HG03575 (cell line): ENCODE data around the gene CSHL1.

ENCODE experiments used
- ATAC-seq: cut with Tn5 transposase; IDR thresholded peaks from one replicate; pipeline ENCODE4 v1.9.1; 2021; ENCODE audit not compliant: unreplicated experiment, insufficient number of reproducible peaks, low FRiP score; ENCODE audit errors: extremely low read depth

The CSHL1 gene

DNA sequence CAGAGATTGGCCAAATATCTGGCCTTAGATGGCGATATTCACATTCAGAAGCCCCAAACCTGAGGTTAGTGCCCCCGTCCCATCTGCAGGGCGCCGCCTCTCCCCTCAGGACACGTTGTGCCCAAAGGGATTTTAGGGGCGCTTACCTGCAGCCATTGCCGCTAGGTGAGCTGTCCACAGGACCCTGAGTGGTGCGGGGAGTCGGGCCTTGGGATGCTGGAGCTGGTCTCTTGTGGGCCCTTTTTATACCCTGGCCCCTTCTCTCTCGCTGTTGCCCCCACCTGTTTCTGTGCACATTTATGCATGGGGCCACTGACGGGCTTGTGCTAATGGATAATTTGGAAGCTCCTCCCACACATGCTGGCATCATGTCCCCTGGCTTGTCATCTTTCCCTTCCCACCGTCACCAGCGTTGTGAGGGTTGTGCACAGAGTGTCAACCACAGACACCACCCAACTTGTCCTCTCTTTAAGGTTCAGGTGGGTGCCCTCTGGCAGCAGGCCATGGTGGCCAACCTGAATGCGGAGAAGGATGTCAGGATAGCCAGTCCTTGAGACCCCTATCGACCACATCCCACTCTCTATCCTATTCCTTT lies at the start of gene CSHL1:
Gene CSHL1 (minus strand): TSS at position 218 of the 595 bp plus-strand sequence. CDS start 62 bp downstream, at position 156.
- no peak for ATAC-seq

DNA sequence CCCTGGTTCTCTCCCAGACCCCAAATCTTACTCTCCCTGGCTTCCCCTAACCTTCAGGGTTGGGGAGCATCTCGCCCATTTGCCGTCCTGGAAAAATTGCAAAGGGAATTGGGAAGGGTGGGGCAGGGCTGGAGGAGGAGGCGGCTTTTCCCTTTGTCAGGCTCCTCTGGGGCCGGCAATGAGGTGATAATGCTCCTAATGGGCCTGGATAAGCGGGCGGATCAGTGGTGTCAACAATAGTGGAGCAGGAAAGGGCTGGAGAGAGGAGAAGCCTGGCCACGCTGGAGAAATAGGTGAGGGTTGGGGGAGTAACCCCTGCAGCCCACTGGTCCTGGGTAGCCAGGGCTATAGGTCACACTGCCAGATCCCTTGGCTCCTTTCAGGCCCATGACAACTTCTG lies 49.4 kb upstream of the CSHL1 start:
- ATAC-seq: no peak

DNA sequence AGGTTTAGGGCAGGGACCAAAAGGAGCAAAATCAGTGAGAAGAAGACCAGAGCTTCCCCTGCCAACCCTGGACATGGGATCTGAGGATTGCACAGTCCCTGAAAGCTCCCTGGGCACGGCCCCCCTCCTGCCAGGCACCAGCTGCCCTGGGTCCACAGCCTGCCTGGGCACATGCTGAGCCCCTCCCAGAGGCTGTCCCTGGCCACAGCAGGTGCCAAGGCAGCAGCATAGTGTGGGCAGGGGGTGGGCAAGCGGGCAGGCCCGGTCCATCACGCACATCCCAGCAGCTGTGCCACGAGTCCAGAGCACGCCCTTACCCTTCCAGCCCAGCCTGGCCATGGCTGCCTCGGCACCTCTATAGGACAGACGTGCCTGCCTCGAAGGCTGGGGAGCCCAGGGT lies 48.9 kb upstream of the CSHL1 start:
- no peak for ATAC-seq

DNA sequence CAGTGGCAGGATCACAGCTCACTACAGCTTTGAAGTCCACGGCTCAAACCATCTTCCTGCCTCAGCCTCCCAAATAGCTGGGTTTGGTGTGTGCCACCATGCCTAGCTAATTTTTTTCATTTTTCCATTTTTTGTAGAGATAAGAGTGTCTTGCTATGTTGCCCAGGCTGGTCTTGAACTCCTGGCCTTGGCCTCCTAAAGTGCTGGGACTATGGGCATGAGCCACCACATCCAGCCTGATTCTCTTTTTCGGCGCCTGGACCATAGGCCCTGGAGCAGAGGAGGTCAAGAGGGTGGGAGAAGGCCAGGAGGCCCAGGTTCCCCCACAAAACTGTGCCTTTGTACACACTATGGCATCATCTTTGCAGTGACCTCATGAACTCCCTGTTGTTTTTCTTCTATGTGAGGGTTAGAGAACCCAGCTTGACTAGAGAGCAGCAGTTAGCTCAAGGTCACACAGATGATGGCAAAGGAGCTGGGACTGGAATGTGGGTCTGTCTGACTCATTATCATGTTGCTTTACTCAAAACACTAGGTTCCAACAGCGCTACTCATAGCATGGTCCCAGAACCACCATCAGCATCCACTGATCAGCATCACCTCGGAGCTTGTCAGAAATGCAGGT lies 45.4 kb upstream of the CSHL1 start:
- no peak for ATAC-seq

DNA sequence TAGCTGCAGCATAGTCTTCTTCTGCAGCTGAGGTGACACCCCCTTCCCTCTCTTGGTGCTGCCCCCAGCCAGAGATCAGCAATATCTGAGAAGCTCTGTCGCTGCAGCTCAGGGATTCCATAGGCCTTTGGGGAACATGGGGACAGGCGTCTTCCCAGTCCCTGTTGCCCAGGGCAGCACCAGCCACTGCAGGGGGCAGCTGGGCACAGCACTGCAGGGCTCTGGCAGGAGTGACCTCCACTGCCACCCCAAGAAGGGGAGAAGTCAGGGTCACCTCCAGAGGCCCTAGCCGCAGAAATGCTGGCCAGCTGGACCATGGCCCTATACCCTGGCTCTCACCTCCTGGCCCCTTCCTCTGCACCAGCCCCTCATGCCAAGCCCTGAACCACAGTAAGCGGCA lies 44.7 kb upstream of the CSHL1 start:
- ATAC-seq: no peak

DNA sequence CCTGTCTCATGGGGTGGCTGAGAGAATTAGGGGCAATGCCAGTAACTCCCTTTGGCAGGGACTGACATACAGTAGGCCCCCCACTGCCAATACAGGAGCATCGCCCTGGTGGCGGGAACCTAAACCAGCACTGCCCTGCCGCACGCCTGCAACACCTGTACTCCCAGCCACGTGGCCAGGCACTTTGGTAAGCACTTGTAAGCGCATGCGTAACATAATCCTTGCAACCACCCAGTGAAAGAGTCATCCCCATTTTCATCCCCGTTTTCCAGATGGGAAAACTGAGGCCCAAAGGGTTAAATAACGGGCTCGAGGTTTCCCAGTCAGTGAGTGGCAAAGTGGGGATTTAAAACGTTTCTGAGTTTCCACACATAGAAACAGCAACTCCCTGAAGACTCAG lies 44.2 kb upstream of the CSHL1 start:
- ATAC-seq: no peak

DNA sequence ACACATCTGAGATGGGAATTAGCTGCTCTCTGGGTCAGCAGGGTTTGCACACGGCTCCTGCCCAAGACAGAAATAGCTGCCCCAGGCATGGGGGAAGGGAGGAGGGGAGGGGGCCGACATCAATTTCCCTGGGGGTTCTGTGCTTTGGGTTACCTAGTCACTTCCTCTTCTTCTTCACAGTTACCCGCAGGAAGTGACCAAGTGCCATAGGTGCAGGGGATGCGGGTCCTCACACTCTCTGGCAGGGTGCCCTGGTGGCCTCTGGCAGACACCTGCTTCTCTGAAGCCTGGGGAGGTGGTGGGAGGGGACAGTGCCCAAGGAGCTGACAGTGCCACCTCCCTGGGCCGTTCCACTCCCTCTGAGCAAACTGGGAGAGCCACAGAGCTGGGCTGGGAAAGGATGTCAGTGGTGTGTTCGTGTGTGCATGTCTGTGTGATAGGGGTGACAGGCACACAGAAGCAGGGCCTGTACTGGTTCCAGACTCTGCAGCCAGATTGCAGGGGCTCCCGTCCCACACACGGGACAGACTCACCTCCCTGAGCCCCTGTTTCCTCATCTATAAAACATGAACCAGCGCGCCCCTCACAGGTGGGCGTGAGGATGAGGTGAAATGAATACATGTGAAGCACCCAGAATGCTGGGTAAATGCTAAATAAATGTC lies 43.5 kb upstream of the CSHL1 start:
- no peak for ATAC-seq

DNA sequence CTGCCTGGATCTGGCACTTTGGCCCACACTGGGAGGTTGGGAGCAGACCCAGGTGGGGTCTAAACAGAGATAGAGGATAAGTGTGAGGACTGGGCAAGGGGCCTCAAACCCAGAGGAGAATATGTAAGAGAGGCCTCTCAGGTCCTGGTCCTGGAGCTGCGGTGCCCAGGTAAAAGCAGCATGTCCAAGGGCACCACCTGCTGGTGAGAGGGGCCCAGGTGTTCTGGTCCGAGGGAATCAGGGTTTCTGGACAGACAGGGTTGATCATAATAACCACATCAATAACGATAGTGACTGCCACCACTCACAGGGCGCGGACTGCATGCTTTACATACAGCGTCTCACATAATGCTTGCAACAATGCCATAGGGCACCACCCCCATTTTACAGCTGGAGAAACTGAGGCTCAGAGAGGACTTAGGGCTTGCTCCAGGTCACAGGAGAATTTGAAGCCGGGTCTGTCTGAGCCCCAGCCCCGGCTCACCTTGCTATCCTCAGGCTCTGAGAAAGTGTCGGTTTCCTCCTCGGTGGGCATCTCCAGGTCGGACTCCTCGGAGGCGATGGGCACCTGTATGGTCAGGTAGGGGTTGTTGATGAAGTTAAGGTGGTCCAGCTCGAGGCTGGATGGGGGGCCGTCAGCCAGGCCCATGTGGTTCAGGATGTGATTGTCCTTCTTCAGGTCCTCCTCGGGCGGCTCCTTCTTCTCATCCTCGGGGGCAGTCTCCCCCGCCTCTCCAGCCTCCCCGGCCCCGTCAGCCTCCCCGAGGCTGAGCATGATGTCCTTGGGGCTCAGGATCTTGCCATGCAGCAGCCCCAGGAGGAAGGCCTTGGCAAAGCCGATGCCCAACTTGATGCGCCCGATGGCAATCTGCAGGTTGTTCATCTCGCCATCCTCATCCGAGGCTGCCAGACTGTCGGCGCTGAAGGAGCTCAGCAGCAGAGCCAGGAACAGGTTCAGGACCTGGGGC lies 40.2 kb upstream of the CSHL1 start:
- ATAC-seq: no peak

DNA sequence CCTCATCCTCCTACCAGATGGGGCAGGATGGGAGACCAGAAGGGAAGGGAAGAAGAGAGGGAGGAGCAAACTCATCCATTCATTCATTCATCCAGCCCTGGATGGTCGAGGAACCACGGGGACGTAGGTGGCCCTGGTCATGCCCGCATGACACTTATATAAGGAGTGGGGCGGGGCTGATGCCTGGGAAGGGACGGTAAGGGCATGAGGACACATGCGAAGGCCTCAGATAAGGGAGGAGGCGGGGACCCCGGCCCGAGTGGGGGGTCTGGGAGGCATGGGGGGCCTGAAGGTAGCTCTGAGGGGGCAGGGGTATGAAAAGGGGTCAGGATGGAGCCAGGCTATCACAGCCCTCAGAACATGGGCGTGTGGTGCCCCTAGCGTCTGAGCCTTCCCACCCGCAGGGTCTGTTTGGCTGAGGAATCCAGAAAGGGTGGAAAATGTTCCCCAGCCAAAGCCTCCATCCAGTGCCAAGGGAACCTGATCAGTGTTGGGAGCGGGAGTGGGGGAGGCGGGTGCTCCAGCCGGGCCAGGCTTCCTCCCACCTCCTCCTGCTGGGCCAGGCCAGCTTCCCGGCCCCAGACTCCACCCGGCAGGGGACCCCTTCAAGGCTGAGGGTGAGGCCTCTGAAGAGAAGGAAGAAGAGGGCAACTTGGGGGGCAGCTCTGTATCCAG lies 38.7 kb upstream of the CSHL1 start:
- no peak for ATAC-seq

DNA sequence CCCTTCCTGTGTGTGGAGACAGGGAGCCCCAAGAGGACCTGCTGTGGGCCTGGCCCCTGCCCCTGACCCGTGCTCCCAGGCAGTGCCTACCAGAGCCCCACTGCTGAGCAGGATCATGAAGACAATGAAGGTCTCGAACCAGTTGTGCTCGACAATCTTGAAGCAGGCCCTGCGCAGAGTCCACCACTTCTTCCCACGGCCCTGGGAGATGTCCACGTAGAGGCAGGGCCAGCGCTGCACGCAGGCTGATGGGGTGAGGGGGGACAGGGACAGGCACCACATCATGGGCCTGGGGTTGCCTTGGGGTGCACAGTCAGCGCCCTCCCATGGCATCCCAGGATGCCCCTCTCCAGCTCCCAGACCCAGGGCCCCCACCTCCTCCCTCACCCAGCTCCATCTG lies 37.5 kb upstream of the CSHL1 start:
- no peak for ATAC-seq

DNA sequence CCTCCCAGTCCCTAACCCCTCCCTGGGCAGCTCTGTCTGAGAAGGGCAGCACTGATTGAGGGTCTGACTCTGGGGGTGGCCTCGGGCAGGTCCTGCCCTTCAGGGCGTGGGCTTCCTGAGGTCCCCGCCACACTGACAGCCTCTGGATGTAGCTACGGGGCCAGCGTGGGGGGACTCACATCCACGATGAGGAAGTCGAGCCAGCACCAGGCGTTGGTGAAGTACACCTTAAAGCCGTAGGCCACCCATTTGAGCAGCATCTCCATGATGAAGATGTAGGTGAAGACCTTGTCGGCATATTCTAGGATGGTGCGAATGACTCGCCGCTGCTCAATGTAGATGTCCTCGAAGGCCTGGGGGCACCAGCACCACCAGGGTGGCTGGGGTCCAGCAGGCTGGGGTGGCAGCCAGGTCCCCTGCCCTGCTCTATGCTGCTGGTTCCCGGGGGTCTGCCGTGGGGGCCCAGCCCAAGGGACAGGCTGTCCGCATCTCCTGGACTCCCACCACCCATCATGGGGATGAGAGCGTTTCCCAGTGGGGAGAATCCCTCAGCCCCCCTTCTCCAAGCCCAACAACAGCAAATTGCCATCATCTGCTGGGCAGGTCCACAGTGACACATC lies 36.8 kb upstream of the CSHL1 start:
- ATAC-seq: no peak

DNA sequence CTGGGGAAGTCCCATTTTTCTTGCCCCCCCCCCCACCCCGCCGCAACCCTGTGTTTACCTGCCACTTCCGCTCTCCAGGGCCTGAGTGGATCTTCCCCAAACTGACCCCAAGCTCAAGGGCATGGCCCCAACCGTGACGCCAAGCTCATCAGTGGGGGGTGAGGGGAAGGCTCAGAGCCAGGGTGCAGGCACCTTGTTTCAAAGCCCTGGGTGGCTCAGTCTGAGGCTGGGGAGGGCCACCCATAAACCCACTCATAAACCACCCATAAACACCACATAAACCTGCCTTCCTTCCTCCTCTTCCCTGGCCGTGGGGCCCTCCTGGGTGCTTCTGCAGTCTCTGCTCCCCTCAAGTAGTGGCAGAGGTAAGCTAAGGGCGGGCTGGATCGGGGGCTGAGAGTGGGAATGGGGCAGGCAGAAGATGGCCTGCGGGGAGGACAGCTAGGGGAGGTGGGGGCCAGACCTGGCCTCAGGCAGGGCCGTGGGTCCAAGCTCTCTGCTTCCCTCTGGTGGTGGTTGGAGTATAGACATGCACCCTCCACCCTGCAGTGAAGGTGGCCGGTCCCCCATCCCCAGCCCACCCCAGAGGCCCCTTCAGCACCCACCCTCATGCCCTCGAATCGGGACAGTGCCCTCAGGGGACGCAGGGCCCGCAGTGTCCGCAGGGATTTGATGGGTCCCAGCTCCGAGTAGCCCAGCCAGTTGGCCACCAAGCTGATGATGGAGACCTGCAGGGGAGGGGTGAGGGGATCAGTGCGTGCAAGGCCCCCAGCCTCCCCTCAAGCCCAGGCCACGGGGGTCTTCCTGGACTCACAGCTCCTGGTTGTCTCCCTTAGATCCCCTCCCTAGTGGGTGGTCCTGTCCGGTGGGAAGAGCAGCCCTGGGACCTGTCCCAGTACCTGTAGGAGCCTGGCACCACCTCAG lies 35.6 kb upstream of the CSHL1 start:
- ATAC-seq: no peak

DNA sequence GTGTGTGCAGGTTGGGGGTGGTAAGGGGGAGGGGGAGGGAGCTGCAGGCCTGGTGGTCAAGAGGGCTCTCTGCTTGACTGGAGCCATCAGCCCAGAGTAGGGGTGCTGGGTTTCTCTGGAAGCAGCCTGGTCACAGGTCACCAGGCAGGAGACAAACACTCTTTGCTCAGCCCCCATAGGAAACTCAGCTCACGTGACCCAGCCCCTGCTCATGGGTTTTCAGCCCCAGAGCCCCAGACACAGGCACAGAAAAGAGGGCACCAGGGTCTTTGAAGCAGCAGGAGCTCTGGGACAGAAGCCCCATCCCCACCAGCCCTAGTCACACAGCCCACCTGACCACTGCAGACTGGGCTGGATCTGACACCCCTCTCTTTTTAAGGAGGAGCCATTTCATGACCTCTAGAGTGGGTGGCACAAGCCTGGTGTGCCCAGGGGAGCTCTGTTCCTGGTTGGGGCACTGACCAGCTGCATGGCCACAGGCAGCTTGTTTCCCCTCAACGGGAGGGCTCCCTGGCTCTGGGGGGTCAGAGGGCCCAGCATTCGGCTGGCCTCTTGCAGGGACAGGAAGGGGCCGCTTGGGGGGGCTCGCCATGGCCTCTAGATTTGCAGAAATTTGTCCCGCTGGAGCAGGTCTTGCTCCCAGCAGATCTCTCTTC lies 34.9 kb upstream of the CSHL1 start:
- ATAC-seq: no peak

DNA sequence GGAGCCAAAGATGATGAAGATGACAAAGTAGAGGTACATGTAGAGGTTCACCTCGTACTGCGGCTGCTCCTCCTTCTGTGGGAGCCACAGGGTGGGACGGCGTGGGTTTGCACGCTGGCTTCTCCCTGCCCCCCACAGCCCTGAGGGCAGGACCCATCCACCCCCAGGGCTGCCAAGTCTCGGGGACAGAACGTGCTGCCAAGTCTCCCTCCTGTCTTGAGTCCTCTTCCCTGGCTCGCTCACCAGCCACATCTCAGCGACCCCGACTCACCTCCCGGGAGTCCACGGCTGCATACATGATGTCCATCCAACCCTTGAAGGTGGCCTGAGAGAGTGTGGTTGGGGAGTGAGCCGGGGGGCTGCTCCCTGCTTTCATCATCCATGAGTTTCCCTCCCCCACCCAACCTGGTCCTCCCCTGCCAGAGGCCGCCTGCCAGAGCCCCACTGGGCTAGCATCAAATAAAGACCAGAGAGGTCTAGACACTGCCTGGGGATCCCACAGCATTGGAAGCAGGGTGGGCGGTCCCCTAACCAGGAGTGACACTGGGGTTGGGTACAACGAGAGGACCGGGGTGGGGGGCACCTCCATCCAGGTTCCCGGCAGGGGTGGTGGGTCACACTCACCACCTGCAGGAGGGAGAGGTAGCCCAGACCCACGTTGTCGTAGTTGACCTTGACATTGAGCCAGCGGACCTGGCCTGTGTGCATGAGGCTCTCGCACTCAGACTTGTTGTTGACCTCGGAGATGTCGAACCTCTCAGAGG lies 33.9 kb upstream of the CSHL1 start:
- no peak for ATAC-seq

DNA sequence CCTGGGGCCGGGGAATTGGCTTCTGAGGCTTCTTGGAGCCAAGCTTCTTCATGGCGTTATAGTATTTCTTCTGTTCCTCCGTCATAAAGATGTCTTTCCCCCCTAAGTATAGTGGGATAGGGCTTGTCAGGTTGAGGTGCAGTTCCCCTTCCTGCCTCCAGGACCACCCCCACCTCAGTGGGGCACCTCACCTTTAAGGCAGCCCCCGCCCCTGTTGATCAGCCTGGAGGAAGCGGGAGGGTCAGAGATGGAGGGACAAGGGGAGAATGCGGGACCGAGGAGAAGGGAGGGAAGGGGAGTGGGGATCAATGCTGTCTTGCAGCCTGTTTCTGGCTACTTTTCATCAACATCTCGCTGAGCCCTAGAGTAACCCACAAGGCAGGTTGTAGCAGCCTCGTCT lies 32.7 kb upstream of the CSHL1 start:
- no peak for ATAC-seq

DNA sequence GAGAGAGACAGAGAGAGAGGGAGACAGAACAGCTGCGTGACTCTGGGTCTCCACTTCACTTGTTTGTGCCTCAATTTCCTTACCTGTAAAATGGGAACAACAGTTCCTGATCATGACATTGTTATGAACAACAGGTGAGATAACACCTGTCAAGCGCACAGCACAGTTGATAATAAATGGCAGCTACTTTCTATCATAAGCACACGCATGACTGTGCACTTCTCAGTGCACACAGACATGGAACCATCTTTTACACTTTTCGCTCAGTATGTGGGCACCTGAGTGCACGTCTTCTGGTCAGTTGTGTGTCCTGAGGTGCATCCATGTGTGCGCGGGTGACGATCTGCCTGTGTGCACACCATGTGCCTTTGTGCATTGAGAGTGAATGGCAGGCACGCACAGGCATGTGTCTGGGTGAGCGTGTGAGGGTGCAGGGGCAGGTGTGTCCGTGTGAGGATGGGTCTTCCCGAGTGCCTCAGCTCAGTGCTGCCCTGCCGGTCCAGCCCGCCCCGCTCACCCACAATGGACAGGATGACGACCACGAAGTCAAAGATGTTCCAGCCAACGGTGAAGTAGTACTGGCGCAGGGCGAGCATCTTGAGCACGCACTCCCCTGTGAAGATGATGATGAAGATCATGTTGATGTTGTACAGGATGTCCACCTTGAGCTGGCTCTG lies 31.4 kb upstream of the CSHL1 start:
- no peak for ATAC-seq
